Ishikawa (cell line): Measurements from ENCODE around the gene ENTREP3.

ENCODE experiments used
- CEBPB ChIP-seq: IDR thresholded peaks from 2 replicates; pipeline ENCODE4 v1.6.1; 2012
- CREB1 ChIP-seq: IDR thresholded peaks from 2 replicates; pipeline ENCODE4 v1.6.1; 2012; ENCODE audit warnings: low read depth
- EGR1 ChIP-seq: IDR thresholded peaks from 2 replicates; pipeline ENCODE4 v1.6.1; 2012
- EP300 ChIP-seq: IDR thresholded peaks from 2 replicates; pipeline ENCODE4 v1.6.1; 2012; ENCODE audit warnings: borderline replicate concordance
- FOXM1 ChIP-seq: IDR thresholded peaks from 2 replicates; pipeline ENCODE4 v1.6.1; 2012; ENCODE audit warnings: low read depth, borderline replicate concordance
- NFIC ChIP-seq: IDR thresholded peaks from 2 replicates; pipeline ENCODE4 v1.6.1; 2012
- RAD21 ChIP-seq: IDR thresholded peaks from 2 replicates; pipeline ENCODE4 v1.6.1; 2012; ENCODE audit warnings: low read depth
- TAF1 ChIP-seq: IDR thresholded peaks from 2 replicates; pipeline ENCODE4 v1.6.1; 2012; ENCODE audit warnings: low read depth, mild to moderate bottlenecking
- TCF12 ChIP-seq: IDR thresholded peaks from 2 replicates; pipeline ENCODE4 v1.6.1; 2012; ENCODE audit warnings: low read depth
- TEAD4 ChIP-seq: IDR thresholded peaks from 2 replicates; pipeline ENCODE4 v1.6.1; 2012
- YY1 ChIP-seq: IDR thresholded peaks from 2 replicates; pipeline ENCODE4 v1.6.1; 2012; ENCODE audit warnings: low read depth
- ZBTB7A ChIP-seq: IDR thresholded peaks from 2 replicates; pipeline ENCODE4 v1.6.1; 2012; ENCODE audit warnings: low read depth
- TF ChIP-seq, protein P1 (sequence below): IDR thresholded peaks from 2 replicates; pipeline ENCODE4 v1.6.1; 2012
- TF ChIP-seq, protein P2 (sequence below): IDR thresholded peaks from 2 replicates; pipeline ENCODE4 v1.6.1; 2012
- TF ChIP-seq, protein P3 (sequence below): IDR thresholded peaks from 2 replicates; pipeline ENCODE4 v1.6.1; 2012; ENCODE audit warnings: low read depth, mild to moderate bottlenecking

Gene ENTREP3

DNA sequence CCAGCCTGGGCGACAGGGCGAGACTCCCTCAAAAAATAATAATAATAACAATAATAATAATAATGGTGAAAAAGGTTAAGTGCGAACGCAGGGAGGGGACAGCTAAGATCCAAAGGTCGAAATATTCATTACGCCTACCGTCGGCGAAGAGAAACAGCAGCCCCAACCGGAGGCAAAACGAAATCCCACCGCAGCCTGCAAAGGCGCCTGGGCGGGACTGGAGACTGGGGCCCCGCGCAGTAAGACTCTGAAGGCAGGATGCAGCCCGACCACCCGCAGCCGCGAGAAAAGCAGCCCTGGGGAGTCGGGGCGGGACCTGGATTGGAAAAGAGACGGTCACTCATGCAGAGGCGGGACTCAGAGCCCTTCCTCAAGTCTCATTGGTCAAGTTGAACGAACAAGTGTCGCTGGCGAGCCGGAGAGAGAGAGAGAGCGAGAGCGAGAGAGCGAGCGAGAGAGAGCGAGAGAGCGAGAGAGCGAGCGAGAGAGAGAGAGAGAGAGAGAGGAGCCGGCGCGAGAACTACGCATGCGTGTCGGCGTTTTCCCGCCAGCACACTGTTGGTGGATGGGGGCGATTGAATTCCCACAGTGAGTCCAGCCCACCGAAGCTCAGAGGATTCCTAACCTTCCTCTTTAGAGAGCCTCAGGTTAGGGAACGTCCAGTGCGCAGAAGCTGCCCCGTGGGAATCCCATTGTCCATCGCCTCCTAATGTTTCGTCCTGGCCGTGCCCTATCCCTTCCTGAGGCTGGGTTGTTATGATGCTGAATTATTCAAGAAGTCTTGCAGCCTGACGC is 10.7 kb downstream of the ENTREP3 start:
- no peak for TF ChIP-seq RAD21
- peak; percentile 81 for TF ChIP-seq TAF1
- TF ChIP-seq, protein P1, sequence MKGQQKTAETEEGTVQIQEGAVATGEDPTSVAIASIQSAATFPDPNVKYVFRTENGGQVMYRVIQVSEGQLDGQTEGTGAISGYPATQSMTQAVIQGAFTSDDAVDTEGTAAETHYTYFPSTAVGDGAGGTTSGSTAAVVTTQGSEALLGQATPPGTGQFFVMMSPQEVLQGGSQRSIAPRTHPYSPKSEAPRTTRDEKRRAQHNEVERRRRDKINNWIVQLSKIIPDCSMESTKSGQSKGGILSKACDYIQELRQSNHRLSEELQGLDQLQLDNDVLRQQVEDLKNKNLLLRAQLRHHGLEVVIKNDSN, result peak; percentile 74
- TF ChIP-seq, protein P2, sequence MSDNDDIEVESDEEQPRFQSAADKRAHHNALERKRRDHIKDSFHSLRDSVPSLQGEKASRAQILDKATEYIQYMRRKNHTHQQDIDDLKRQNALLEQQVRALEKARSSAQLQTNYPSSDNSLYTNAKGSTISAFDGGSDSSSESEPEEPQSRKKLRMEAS, result peak; percentile 98
- TF ChIP-seq CEBPB, result peak; percentile 36; the same call in 1 of the 2 replicates
- peak; percentile 77 for TF ChIP-seq NFIC
- no peak; the same call in 1 of the 2 replicates for TF ChIP-seq EGR1
- TF ChIP-seq FOXM1, result peak; percentile 94
- peak; percentile 84; the same call in 1 of the 2 replicates for TF ChIP-seq ZBTB7A
- peak; percentile 90 for TF ChIP-seq TCF12
- TF ChIP-seq TEAD4, result peak; percentile 80
- TF ChIP-seq EP300, result peak; percentile 74
- TF ChIP-seq, protein P3, sequence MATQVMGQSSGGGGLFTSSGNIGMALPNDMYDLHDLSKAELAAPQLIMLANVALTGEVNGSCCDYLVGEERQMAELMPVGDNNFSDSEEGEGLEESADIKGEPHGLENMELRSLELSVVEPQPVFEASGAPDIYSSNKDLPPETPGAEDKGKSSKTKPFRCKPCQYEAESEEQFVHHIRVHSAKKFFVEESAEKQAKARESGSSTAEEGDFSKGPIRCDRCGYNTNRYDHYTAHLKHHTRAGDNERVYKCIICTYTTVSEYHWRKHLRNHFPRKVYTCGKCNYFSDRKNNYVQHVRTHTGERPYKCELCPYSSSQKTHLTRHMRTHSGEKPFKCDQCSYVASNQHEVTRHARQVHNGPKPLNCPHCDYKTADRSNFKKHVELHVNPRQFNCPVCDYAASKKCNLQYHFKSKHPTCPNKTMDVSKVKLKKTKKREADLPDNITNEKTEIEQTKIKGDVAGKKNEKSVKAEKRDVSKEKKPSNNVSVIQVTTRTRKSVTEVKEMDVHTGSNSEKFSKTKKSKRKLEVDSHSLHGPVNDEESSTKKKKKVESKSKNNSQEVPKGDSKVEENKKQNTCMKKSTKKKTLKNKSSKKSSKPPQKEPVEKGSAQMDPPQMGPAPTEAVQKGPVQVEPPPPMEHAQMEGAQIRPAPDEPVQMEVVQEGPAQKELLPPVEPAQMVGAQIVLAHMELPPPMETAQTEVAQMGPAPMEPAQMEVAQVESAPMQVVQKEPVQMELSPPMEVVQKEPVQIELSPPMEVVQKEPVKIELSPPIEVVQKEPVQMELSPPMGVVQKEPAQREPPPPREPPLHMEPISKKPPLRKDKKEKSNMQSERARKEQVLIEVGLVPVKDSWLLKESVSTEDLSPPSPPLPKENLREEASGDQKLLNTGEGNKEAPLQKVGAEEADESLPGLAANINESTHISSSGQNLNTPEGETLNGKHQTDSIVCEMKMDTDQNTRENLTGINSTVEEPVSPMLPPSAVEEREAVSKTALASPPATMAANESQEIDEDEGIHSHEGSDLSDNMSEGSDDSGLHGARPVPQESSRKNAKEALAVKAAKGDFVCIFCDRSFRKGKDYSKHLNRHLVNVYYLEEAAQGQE, result no peak
- TF ChIP-seq YY1, result peak; percentile 75; the same call in 1 of the 2 replicates
- peak; percentile 30; the same call in 1 of the 2 replicates for TF ChIP-seq CREB1

DNA sequence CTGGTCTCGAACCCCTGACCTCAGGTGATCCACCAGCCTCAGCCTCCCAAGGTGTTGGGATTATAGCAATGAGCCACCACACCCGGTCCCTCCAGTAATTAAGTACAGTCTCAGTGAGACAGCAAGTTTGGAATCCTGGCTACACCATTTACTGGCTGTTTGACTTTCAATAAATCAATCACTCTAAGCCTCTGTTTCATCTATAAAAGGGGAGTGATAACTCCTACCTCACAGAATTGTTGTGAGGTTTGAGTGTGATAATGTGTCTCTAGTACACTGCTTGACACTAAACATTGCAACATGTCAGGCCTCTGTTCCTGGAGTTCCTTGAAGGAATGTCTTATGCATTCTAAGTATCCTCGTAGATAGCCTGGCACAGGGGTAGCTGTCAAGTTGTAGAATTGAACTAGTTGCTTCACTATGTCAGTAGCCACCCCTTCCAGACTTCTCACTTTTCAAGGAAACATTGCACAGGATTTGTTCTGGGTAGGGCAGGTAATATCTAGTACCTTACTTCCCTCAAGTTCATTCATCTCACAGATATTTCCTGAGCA is 12.4 kb downstream of the ENTREP3 start:
- TF ChIP-seq CEBPB, result no peak
- no peak for TF ChIP-seq NFIC
- TF ChIP-seq, protein P1, result no peak
- TF ChIP-seq FOXM1, result no peak
- TF ChIP-seq, protein P2, result no peak
- TF ChIP-seq EGR1, result no peak
- TF ChIP-seq, protein P3, result no peak
- TF ChIP-seq YY1, result no peak
- TF ChIP-seq TAF1, result no peak
- no peak for TF ChIP-seq ZBTB7A
- TF ChIP-seq TCF12, result no peak
- no peak for TF ChIP-seq EP300
- TF ChIP-seq CREB1, result no peak
- no peak for TF ChIP-seq TEAD4
- no peak for TF ChIP-seq RAD21

DNA sequence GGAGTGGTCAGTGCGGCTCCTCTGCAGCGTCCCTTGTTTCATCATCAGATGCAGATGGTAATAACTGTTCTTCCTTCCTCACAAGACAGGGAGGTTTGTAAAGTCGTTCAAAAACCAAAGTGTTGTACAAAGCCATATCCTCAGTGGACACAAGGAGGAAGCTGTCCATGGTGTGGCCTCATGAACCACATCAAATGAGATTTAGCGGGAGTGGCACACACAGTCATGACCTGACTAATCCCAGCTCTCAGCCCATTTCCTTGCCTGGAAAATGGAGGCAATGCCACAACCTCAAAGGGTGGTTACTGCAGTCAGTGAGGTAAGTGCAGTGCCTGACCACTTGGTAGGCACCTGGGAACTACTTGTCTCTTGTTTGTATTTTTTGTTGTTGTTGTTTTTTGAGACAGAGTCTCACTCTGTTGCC is 13.4 kb downstream of the ENTREP3 start:
- TF ChIP-seq, protein P2, result no peak
- TF ChIP-seq YY1 (no peak), ZBTB7A (no peak), TCF12 (no peak), TEAD4 (no peak), CEBPB (no peak), EGR1 (no peak), CREB1 (no peak), NFIC (no peak), RAD21 (no peak), EP300 (no peak), FOXM1 (no peak)
- TF ChIP-seq, protein P3, result no peak
- TF ChIP-seq, protein P1, result no peak
